H1 (cell line): ENCODE measurements around the gene LRRC8D. TPM values are rescaled to one million over a fixed set of nuclear protein-coding genes. Genes with fewer than 3 reads are reported as not detected.

Experiments used
- CTCF ChIA-PET: fragments of 300-600 bp; sonication (Branson Sonifier 250); formaldehyde crosslinking; loops from one replicate; lab custom pipeline; 2021; ENCODE audit not compliant: partially characterized antibody; lab: Charles Lee
- POLR2A ChIA-PET: fragments of 300-600 bp; sonication (Branson Sonifier 250); formaldehyde crosslinking; loops from one replicate; lab custom pipeline; 2021; ENCODE audit warnings: inconsistent platforms; ENCODE audit not compliant: partially characterized antibody; lab: Charles Lee
- DNase-seq, 2 experiments: peaks; one replicate each; pipeline versions ENCODE4 v3.0.0 to v3.0.0-alpha.2; 2010 to 2022; ENCODE audit warnings: low spot score in 2 of 2, low read depth in 1 of 2, mixed read lengths in 1 of 2
- FAIRE-seq: peaks from 2 replicates; lab custom pipeline; 2011; peaks lifted over from hg19 to GRCh38; lab: Jason Lieb, UNC
- H2AFZ ChIP-seq: 2 replicates; pipeline ENCODE4 v1.8.1; 2012; ENCODE audit warnings: low read length, inconsistent platforms
- H2AK5ac ChIP-seq: 2 replicates; pipeline ENCODE4 v1.6.1; 2013; ENCODE audit warnings: low read depth, low read length
- H2BK120ac ChIP-seq: replicated peaks from 2 replicates; pipeline ENCODE3; 2013; ENCODE audit warnings: low read depth, low read length, inconsistent platforms
- H2BK12ac ChIP-seq: 2 replicates; pipeline ENCODE4 v1.6.1; 2013; ENCODE audit warnings: low read depth, low read length
- H2BK15ac ChIP-seq: 2 replicates; pipeline ENCODE4 v1.6.1; 2013; ENCODE audit warnings: low read length
- H2BK20ac ChIP-seq: 2 replicates; pipeline ENCODE4 v1.6.1; 2013; ENCODE audit warnings: low read length
- H2BK5ac ChIP-seq: 2 replicates; pipeline ENCODE4 v1.6.1; 2013; ENCODE audit warnings: low read depth, low read length
- H3K14ac ChIP-seq: 2 replicates; pipeline ENCODE4 v1.6.1; 2013; ENCODE audit warnings: inconsistent platforms; ENCODE audit not compliant: insufficient read length
- H3K18ac ChIP-seq: 2 replicates; pipeline ENCODE4 v1.6.1; 2013; ENCODE audit warnings: low read length; ENCODE audit errors: extremely low read depth
- H3K23ac ChIP-seq: 2 replicates; pipeline ENCODE4 v1.6.1; 2013; ENCODE audit warnings: inconsistent platforms; ENCODE audit not compliant: insufficient read length
- H3K23me2 ChIP-seq: 2 replicates; pipeline ENCODE4 v1.6.1; 2013; ENCODE audit warnings: low read depth, low read length
- H3K27ac ChIP-seq: 2 replicates; pipeline ENCODE4 v1.6.1; 2011; ENCODE audit warnings: low read depth, low read length, inconsistent platforms
- H3K27me3 ChIP-seq, 4 experiments: replicated peaks in 1 of 4; 1 replicate in 1 of 4; 2 replicates in 3 of 4; pipeline versions ENCODE4 v1.6.1 to v1.8.1; 2011 to 2013; ENCODE audit warnings: low read length in 3 of 4, mild to moderate bottlenecking in 3 of 4, inconsistent platforms in 2 of 4, mixed read lengths in 2 of 4, moderate library complexity in 1 of 4; ENCODE audit not compliant: control insufficient read depth in 3 of 4, insufficient read depth in 3 of 4; ENCODE audit errors: extremely low read depth in 1 of 4
- H3K36me3 ChIP-seq, 4 experiments: 2 replicates each; pipeline versions ENCODE4 v1.6.1 to v1.8.1; 2011 to 2013; ENCODE audit warnings: mild to moderate bottlenecking in 4 of 4, low read length in 3 of 4, moderate library complexity in 2 of 4, control low read depth in 1 of 4, inconsistent platforms in 1 of 4; ENCODE audit not compliant: insufficient read depth in 4 of 4, control insufficient read depth in 2 of 4
- H3K4ac ChIP-seq: replicated peaks from 2 replicates; pipeline ENCODE3; 2013; ENCODE audit warnings: low read length, low read depth, mixed read lengths, inconsistent platforms; ENCODE audit not compliant: insufficient read length
- H3K4me1 ChIP-seq, 4 experiments: replicated peaks in 1 of 4; 1 replicate in 1 of 4; 2 replicates in 3 of 4; pipeline versions ENCODE4 v1.6.1 to v1.8.1; 2011 to 2013; ENCODE audit warnings: low read length in 3 of 4, inconsistent platforms in 2 of 4, mixed read lengths in 1 of 4; ENCODE audit not compliant: insufficient read depth in 4 of 4, control insufficient read depth in 3 of 4
- H3K4me2 ChIP-seq, 2 experiments: 2 replicates each; pipeline versions ENCODE4 v1.6.1 to v1.8.1; 2011 to 2013; ENCODE audit warnings: low read depth in 2 of 2, low read length in 2 of 2, control low read depth in 1 of 2, inconsistent platforms in 1 of 2, mild to moderate bottlenecking in 1 of 2; ENCODE audit not compliant: insufficient read depth in 1 of 2
- H3K4me3 ChIP-seq, 4 experiments: fragments of 200-600, 300-600 bp in 1 of 4; sonication (generic), shearing (Covaris generic), sonication (Bioruptor Twin) in 1 of 4; 2 replicates each; pipeline versions ENCODE4 v1.5.1 to v1.8.1; 2011 to 2016; ENCODE audit warnings: low read length in 4 of 4, low read depth in 3 of 4, control low read depth in 2 of 4, inconsistent platforms in 2 of 4, mild to moderate bottlenecking in 2 of 4, mixed read lengths in 1 of 4, moderate library complexity in 1 of 4; ENCODE audit not compliant: insufficient read depth in 2 of 4; ENCODE audit errors: extremely low read depth in 1 of 4
- H3K56ac ChIP-seq: replicated peaks from 2 replicates; pipeline ENCODE3; 2013; ENCODE audit warnings: low read depth, mild to moderate bottlenecking, mixed read lengths, low read length, inconsistent platforms; ENCODE audit not compliant: insufficient read length
- H3K79me1 ChIP-seq: 2 replicates; pipeline ENCODE4 v1.6.1; 2013; ENCODE audit warnings: low read depth, low read length, control low read depth
- H3K79me2 ChIP-seq, 2 experiments: 2 replicates each; pipeline versions ENCODE4 v1.6.1 to v1.8.1; 2012 to 2013; ENCODE audit warnings: low read length in 2 of 2, mild to moderate bottlenecking in 2 of 2, inconsistent platforms in 1 of 2; ENCODE audit not compliant: insufficient read depth in 2 of 2, control insufficient read depth in 1 of 2
- H3K9ac ChIP-seq, 4 experiments: replicated peaks in 1 of 4; 1 replicate in 1 of 4; 2 replicates in 3 of 4; pipeline versions ENCODE4 v1.6.1 to v1.8.1; 2011 to 2013; ENCODE audit warnings: low read depth in 3 of 4, low read length in 3 of 4, control low read depth in 2 of 4, mild to moderate bottlenecking in 2 of 4, moderate library complexity in 2 of 4, inconsistent platforms in 1 of 4; ENCODE audit errors: extremely low read depth in 1 of 4
- H3K9me3 ChIP-seq, 2 experiments: 2 replicates each; pipeline versions ENCODE4 v1.6.1 to v1.8.1; 2012 to 2013; ENCODE audit warnings: mild to moderate bottlenecking in 2 of 2, moderate library complexity in 2 of 2, control low read depth in 1 of 2, inconsistent platforms in 1 of 2, low read depth in 1 of 2, low read length in 1 of 2, mixed read lengths in 1 of 2; ENCODE audit not compliant: insufficient read depth in 2 of 2
- H4K20me1 ChIP-seq, 2 experiments: replicated peaks in 1 of 2; 2 replicates each; pipeline versions ENCODE3 to v1.8.1; 2011 to 2013; ENCODE audit warnings: inconsistent platforms in 2 of 2, low read length in 2 of 2, mild to moderate bottlenecking in 1 of 2; ENCODE audit not compliant: insufficient read depth in 2 of 2, control insufficient read depth in 1 of 2
- H4K5ac ChIP-seq: 2 replicates; pipeline ENCODE4 v1.6.1; 2013; ENCODE audit warnings: low read length, low read depth, mixed read lengths, inconsistent platforms; ENCODE audit not compliant: insufficient read length
- H4K8ac ChIP-seq: 2 replicates; pipeline ENCODE4 v1.8.0; 2013; ENCODE audit warnings: mild to moderate bottlenecking, moderate library complexity, low read length, inconsistent platforms; ENCODE audit not compliant: insufficient read depth; ENCODE audit errors: extremely low read depth
- H4K91ac ChIP-seq: replicated peaks from 2 replicates; pipeline ENCODE3; 2013; ENCODE audit warnings: low read length, mixed read lengths, inconsistent platforms; ENCODE audit not compliant: insufficient read length
- BCL11A ChIP-seq, 2 experiments: IDR thresholded peaks; one replicate each; pipeline ENCODE4 v1.6.1; 2011; ENCODE audit warnings: low read depth in 2 of 2, low read length in 2 of 2, mild to moderate bottlenecking in 2 of 2
- CEBPB ChIP-seq: IDR thresholded peaks from 2 replicates; pipeline ENCODE4 v1.6.1; 2012; ENCODE audit warnings: low read depth, low read length
- EP300 ChIP-seq, 2 experiments: IDR thresholded peaks; 1 replicate in 1 of 2; 2 replicates in 1 of 2; pipeline ENCODE4 v1.6.1; 2011 to 2012; ENCODE audit warnings: low read depth in 2 of 2, low read length in 2 of 2, mild to moderate bottlenecking in 2 of 2, borderline replicate concordance in 1 of 2, inconsistent platforms in 1 of 2, moderate library complexity in 1 of 2
- FOSL1 ChIP-seq: IDR thresholded peaks from 2 replicates; pipeline ENCODE4 v1.6.1; 2011; ENCODE audit warnings: mild to moderate bottlenecking, low read depth, low read length, moderate library complexity; ENCODE audit not compliant: insufficient read depth
- JUND ChIP-seq: IDR thresholded peaks from 2 replicates; pipeline ENCODE4 v1.6.1; 2011; ENCODE audit warnings: mild to moderate bottlenecking, improper control_type of control experiment, low read length
- KDM4A ChIP-seq: IDR thresholded peaks from one replicate; pipeline ENCODE4 v1.7.1; 2012; ENCODE audit warnings: low read depth, mild to moderate bottlenecking, moderate library complexity, low read length, inconsistent platforms; ENCODE audit not compliant: severe bottlenecking
- NRF1 ChIP-seq: IDR thresholded peaks from 2 replicates; pipeline ENCODE4 v1.6.1; 2011; ENCODE audit warnings: mild to moderate bottlenecking, low read depth, low read length, improper control_type of control experiment
- POLR2A ChIP-seq, 2 experiments: IDR thresholded peaks; 1 replicate in 1 of 2; 2 replicates in 1 of 2; pipeline ENCODE4 v1.6.1; 2011; ENCODE audit warnings: low read depth in 2 of 2, low read length in 2 of 2, mild to moderate bottlenecking in 2 of 2; ENCODE audit errors: control extremely low read depth in 1 of 2
- SUZ12 ChIP-seq: fragments of 200-600 bp; sonication (generic); IDR thresholded peaks from 2 replicates; pipeline ENCODE4 v1.6.1; 2012; ENCODE audit warnings: mild to moderate bottlenecking, inconsistent platforms, low read length, moderate library complexity, mixed read lengths
- TAF7 ChIP-seq: optimal IDR thresholded peaks from 2 replicates; pipeline ENCODE3; 2011; ENCODE audit warnings: low read depth, mild to moderate bottlenecking, inconsistent platforms, low read length, moderate library complexity, borderline replicate concordance
- WGBS, 2 experiments: shearing (Covaris generic) in 1 of 2; methylation state at CpG; one replicate each; pipeline versions ENCODE4 v1.1.6 to v1.1.7; 2013 to 2015; ENCODE audit warnings: low lambda C conversion rate in 2 of 2, mixed read lengths in 2 of 2, inconsistent platforms in 1 of 2, low coverage in 1 of 2, missing lambda C conversion rate in 1 of 2; ENCODE audit not compliant: insufficient replicate concordance in 2 of 2, insufficient coverage in 1 of 2, insufficient read length in 1 of 2; ENCODE audit errors: extremely low coverage in 1 of 2, missing lambda C conversion rate in 1 of 2; 5-methylcytosine and 5-hydroxymethylcytosine counted together
- polyA plus RNA-seq, 7 experiments: library from polyadenylated mRNA; depleted of rRNA in 3 of 7; stranded (reverse) in 5 of 7; unstranded in 2 of 7; fragments of >200 nt in 5 of 7; fragments of 200-250 nt in 2 of 7; gene quantifications; 1 replicate in 5 of 7; 2 replicates in 1 of 7; 4 replicates in 1 of 7; pipeline versions ENCODE4 v1.2.1 to v1.2.3, GENCODE V29; 2011 to 2013; ENCODE audit warnings: missing spikeins in 2 of 7, mixed read lengths in 2 of 7
- total RNA-seq: library from RNA; stranded (reverse); fragmentation: NEBNext Ultra II Directional; extraction: Animal tissue kit (Norgen Biotek cat#: 25700); gene quantifications from 2 replicates; pipeline ENCODE4 v1.2.1, GENCODE V29; 2021
- TF ChIP-seq, protein P1 (sequence below): IDR thresholded peaks from 2 replicates; pipeline ENCODE4 v1.6.1; 2012; ENCODE audit warnings: low read length, inconsistent platforms

The LRRC8D gene
- total and polyA plus RNA-seq, 2 of the 8 experiments (the other 6 are each of a cell fraction or from before 2014, with no cell fraction given) = 42.0 to 58.5 TPM

DNA sequence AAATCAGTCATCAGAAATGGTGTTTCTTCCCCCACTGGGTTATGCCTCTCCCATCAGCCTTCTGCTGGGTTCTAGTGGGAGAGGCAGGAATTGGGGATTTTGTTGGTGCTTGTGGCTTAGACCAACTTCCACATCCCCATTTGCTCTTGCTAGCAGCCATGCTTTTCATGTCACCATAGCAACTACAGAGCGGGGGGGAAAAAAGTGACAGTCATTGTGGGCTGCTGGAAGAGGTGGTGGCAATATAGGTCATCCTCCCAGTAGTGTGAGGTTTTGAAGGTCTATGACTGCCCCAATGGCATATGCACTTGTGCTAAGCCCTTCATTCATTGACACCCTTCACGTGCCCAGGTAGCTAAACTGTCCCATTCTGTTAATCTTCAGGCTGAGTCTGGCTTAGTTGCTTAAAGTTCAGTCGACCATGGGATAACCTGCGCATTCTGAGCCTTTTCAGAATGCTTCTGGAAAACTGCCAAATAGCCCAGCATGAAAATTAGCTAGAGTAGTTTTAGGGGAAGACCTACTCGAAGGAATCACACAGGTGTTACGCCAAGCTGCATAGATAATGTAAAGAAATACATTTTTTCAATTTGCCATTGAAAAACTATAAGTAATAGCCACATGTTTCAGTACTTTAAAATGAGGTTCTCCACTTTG is 120.4 kb downstream of the LRRC8D start:
- peak overlapping the region; percentile 23; the same call in 1 of the 2 replicates for H2BK12ac ChIP-seq
- H3K79me1 ChIP-seq = no peaks in the 10 kb centered on the region
- H3K23me2 ChIP-seq = peaks cover 2% of the 10 kb centered on the region; the same call in 1 of the 2 replicates
- no peak overlapping the region for H2AK5ac ChIP-seq
- H3K36me3 ChIP-seq = peaks cover 0 to 3% (median 0%) of the 10 kb centered on the region in 4 experiments; a peak in 1 of 8 replicates
- H3K23ac ChIP-seq = no peak overlapping the region
- H3K4ac ChIP-seq = no peak overlapping the region
- no peak overlapping the region for H3K14ac ChIP-seq
- FAIRE-seq (no peak), DNase-seq (peak in 1 of 2 experiments; percentile 46)
- ChIA-PET CTCF (interaction anchor here (3.3 kb wide), 1 partner anchor 30 kb away, joined by 10 read pairs; no protein-coding TSS in a partner anchor), POLR2A (interaction anchor here (1.3 kb wide), 1 partner anchor 9 kb away, joined by 4 read pairs; no protein-coding TSS in a partner anchor)
- H4K8ac ChIP-seq = no peak overlapping the region
- H4K91ac ChIP-seq = no peak overlapping the region
- H3K27ac ChIP-seq = no peak overlapping the region
- H2BK20ac ChIP-seq = no peak overlapping the region
- no peaks in the 10 kb centered on the region for H3K9me3 ChIP-seq
- H4K20me1 ChIP-seq = no peaks in the 10 kb centered on the region
- H3K18ac ChIP-seq = no peak overlapping the region
- no peaks in the 10 kb centered on the region; a peak in 1 of 7 replicates for H3K27me3 ChIP-seq
- H3K4me2 ChIP-seq = no peak overlapping the region
- H2BK5ac ChIP-seq = no peak overlapping the region
- no peak overlapping the region for H2BK15ac ChIP-seq
- H2BK120ac ChIP-seq = no peak overlapping the region
- H4K5ac ChIP-seq = no peak overlapping the region
- peaks cover 3 to 24% (median 16%) of the 10 kb centered on the region in 4 experiments; a peak in 4 of 7 replicates for H3K4me1 ChIP-seq
- H3K9ac ChIP-seq = no peak overlapping the region
- WGBS, 2 experiments = 97% methylated on average over 6 of the region's 6 CpGs; no CpG with 5 or more reads in 1 of the 2 experiments
- H3K79me2 ChIP-seq = no peaks in the 10 kb centered on the region
- no peak overlapping the region for H3K56ac ChIP-seq
- H3K4me3 ChIP-seq = no peak overlapping the region
- no peak overlapping the region for H2AFZ ChIP-seq
- TF ChIP-seq POLR2A (IDR thresholded peaks at IDR 0.05; ENCODE audit: control extremely low read depth in 1 of 2, low read depth in 2 of 2, low read length in 2 of 2) (no peak), FOSL1 (no peak), CEBPB (no peak), TAF7 (no peak), BCL11A (IDR thresholded peaks at IDR 0.05; ENCODE audit: low read depth in 2 of 2, low read length in 2 of 2) (no peak), SUZ12 (no peak), KDM4A (no peak), JUND (no peak), EP300 (IDR thresholded peaks at IDR 0.05; ENCODE audit: borderline replicate concordance in 1 of 2, low read depth in 2 of 2, low read length in 2 of 2) (no peak), NRF1 (no peak)
- TF ChIP-seq, protein P1, sequence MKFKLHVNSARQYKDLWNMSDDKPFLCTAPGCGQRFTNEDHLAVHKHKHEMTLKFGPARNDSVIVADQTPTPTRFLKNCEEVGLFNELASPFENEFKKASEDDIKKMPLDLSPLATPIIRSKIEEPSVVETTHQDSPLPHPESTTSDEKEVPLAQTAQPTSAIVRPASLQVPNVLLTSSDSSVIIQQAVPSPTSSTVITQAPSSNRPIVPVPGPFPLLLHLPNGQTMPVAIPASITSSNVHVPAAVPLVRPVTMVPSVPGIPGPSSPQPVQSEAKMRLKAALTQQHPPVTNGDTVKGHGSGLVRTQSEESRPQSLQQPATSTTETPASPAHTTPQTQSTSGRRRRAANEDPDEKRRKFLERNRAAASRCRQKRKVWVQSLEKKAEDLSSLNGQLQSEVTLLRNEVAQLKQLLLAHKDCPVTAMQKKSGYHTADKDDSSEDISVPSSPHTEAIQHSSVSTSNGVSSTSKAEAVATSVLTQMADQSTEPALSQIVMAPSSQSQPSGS = no peak
